ENCODE data around the gene MAMSTR.

- TF ChIP-seq, protein P1, sequence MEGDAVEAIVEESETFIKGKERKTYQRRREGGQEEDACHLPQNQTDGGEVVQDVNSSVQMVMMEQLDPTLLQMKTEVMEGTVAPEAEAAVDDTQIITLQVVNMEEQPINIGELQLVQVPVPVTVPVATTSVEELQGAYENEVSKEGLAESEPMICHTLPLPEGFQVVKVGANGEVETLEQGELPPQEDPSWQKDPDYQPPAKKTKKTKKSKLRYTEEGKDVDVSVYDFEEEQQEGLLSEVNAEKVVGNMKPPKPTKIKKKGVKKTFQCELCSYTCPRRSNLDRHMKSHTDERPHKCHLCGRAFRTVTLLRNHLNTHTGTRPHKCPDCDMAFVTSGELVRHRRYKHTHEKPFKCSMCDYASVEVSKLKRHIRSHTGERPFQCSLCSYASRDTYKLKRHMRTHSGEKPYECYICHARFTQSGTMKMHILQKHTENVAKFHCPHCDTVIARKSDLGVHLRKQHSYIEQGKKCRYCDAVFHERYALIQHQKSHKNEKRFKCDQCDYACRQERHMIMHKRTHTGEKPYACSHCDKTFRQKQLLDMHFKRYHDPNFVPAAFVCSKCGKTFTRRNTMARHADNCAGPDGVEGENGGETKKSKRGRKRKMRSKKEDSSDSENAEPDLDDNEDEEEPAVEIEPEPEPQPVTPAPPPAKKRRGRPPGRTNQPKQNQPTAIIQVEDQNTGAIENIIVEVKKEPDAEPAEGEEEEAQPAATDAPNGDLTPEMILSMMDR (IDR thresholded peaks at IDR 0.05; ENCODE audit: low read depth, low read length): no peak
- no peak for TF ChIP-seq POLR2A (IDR thresholded peaks at IDR 0.05; ENCODE audit: extremely low read depth, insufficient read length)
- no peak for TF ChIP-seq MAX (IDR thresholded peaks at IDR 0.05; ENCODE audit: low read depth, low read length)
- TF ChIP-seq MYC (IDR thresholded peaks at IDR 0.05; ENCODE audit: low read depth, low read length): no peak
Observed at GRCh38 chr19:48670699-48671445, 48.7 kb downstream of the MAMSTR start.
